Melanocyte of skin (primary cell): Measurements from ENCODE around the gene SMIM10. TPM values are rescaled to one million over a fixed set of nuclear protein-coding genes. Genes with fewer than 3 reads are reported as not detected.

Experiments used
- total RNA-seq, 2 donors: library from RNA; depleted of rRNA; stranded (reverse); fragments of >200 nt; gene quantifications; 2 replicates each; pipeline ENCODE4 v1.2.3, GENCODE V29; 2012

Gene SMIM10
- 1 to 10 TPM; 2.4 to 4.7 TPM for total RNA-seq

DNA sequence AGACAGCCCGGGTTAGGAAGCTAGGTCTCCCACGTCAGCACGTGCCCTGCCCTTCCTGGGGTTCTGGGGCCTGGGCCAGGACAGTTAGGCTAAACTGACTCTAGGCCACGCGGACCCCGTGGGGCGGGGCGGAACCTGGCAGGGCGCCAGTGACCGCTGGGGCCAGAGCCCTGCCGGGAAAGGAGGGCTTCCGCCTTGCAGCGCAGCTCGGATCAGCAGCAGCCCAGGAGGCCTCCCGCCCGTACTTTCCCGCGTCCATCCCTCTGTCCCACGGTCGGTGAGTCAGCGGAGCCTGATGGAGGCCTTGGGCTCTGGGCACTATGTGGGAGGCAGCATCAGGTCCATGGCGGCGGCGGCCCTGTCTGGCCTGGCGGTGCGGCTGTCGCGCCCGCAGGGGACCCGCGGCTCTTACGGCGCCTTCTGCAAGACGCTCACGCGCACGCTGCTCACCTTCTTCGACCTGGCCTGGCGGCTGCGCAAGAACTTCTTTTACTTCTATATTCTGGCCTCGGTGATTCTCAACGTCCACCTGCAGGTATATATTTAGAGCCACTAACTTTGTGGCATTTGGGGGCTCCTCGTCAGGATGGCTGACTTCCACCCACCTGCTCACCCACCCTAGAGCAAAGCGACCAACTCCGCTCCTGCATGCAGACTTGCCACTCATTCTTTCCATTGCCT lies at the start of gene SMIM10:
TSS of gene SMIM10 (plus strand) at position 191 of the 681 bp plus-strand sequence. CDS start at position 296, 105 bp downstream.

Other genes starting within 250 kb of the SMIM10 start
- 10 to 100 TPM in 1 of 2 donors, 1 to 10 TPM in 1; 7.9 to 12.7 TPM for gene PABIR2, start 193.8 kb upstream of the SMIM10 start, total RNA-seq
- gene MOSPD1, start 75.7 kb upstream of the SMIM10 start, total RNA-seq, result 10 to 100 TPM; 24.8 to 28.0 TPM
- gene RTL8B, start 31.6 kb downstream of the SMIM10 start, total RNA-seq, result 1 to 10 TPM; 3.8 to 4.0 TPM
- 10 to 100 TPM; 30.3 to 36.1 TPM for gene RTL8C, start 41.4 kb downstream of the SMIM10 start, total RNA-seq
- 1 to 10 TPM; 6.9 to 7.7 TPM for gene RTL8A, start 61.1 kb downstream of the SMIM10 start, total RNA-seq
- 1 to 10 TPM in 1 of 2 donors, under 1 TPM in 1; 0.67 to 1.4 TPM for gene SMIM10L2B, start 107.7 kb downstream of the SMIM10 start, total RNA-seq
- not detected for gene ETDB, start 129.5 kb downstream of the SMIM10 start, total RNA-seq
- gene CT55, start 180.4 kb downstream of the SMIM10 start, total RNA-seq, result not detected